Esophagus squamous epithelium (tissue), 4 donors: ENCODE measurements around the gene MEMO1.

Experiments used
- POLR2A ChIP-seq, 4 donors: fragments of 450-650 bp; IDR thresholded peaks; one replicate each; pipeline ENCODE4 v1.6.1; 2017; ENCODE audit warnings: antibody characterized with exemption in 4 of 4, mild to moderate bottlenecking in 4 of 4, moderate library complexity in 3 of 4
- TF ChIP-seq, protein P1 (sequence below), 6 experiments: fragments of 450-650 bp in 4 of 6; fragments of 200-600 bp in 2 of 6; sonication (generic) in 2 of 6; IDR thresholded peaks; one replicate each; pipeline ENCODE4 v1.5.1; 2016 to 2019; ENCODE audit warnings: antibody characterized with exemption in 6 of 6, mild to moderate bottlenecking in 4 of 6, moderate library complexity in 4 of 6

DNA sequence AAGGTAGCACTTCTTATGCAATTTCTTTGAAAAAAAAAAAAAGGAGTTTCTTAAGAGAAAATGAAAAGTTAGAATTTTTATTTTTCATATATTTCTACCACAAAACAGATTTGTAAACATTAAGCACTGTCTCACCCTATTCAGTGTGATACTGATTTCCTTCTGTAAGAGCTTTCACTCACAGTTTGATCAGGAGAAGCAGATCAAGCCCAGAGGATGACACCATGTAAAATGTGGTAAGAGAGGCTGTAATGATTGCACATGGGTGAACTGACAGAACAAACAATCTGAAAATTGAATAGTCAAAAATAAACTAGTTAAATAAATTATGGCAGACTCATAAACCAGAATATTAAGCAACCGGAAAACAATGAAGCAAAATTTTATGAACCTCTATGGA lies 54.5 kb downstream of the MEMO1 start:
- TF ChIP-seq POLR2A (IDR thresholded peaks at IDR 0.05): no peak
- TF ChIP-seq, protein P1, sequence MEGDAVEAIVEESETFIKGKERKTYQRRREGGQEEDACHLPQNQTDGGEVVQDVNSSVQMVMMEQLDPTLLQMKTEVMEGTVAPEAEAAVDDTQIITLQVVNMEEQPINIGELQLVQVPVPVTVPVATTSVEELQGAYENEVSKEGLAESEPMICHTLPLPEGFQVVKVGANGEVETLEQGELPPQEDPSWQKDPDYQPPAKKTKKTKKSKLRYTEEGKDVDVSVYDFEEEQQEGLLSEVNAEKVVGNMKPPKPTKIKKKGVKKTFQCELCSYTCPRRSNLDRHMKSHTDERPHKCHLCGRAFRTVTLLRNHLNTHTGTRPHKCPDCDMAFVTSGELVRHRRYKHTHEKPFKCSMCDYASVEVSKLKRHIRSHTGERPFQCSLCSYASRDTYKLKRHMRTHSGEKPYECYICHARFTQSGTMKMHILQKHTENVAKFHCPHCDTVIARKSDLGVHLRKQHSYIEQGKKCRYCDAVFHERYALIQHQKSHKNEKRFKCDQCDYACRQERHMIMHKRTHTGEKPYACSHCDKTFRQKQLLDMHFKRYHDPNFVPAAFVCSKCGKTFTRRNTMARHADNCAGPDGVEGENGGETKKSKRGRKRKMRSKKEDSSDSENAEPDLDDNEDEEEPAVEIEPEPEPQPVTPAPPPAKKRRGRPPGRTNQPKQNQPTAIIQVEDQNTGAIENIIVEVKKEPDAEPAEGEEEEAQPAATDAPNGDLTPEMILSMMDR (IDR thresholded peaks at IDR 0.05): no peak
